ENCODE results near the gene EZR. TPM values are rescaled to one million over a fixed set of nuclear protein-coding genes. Genes with fewer than 3 reads are reported as not detected.

Gene EZR
- total and polyA plus RNA-seq, 2 experiments from 2014 or later: 399 to 623 TPM

- peak overlapping the region; percentile 6 for H3K4me3 ChIP-seq
- no peak overlapping the region for H2AFZ ChIP-seq
- H3K4me2 ChIP-seq: peak overlapping the region; percentile 69
- 47% methylated on average over 5 of the region's 5 CpGs for WGBS (ENCODE audit: low lambda C conversion rate, missing lambda C conversion rate)
- no peaks in the 10 kb centered on the region for H3K27me3 ChIP-seq
- peaks cover 63% of the 10 kb centered on the region for H3K4me1 ChIP-seq (ENCODE audit: insufficient read depth)
- peaks cover 5% of the 10 kb centered on the region for H3K36me3 ChIP-seq (replicated peaks; ENCODE audit: insufficient read depth, low read depth)
- peaks cover 94% of the 10 kb centered on the region for H3K79me2 ChIP-seq
- H3K9me3 ChIP-seq (ENCODE audit: low read depth): no peaks in the 10 kb centered on the region
- no peak for TF ChIP-seq EZH2phosphoT487 (IDR thresholded peaks at IDR 0.05; ENCODE audit: low read depth, severe bottlenecking, unreplicated experiment)
- TF ChIP-seq EZH2 (IDR thresholded peaks at IDR 0.05; ENCODE audit: borderline replicate concordance): no peak
- no peak for TF ChIP-seq CTCF (IDR thresholded peaks at IDR 0.05; ENCODE audit: poor library complexity)
- H3K9me2 ChIP-seq (replicated peaks; ENCODE audit: insufficient read depth): no peaks in the 10 kb centered on the region
- peaks cover 94% of the 10 kb centered on the region for H4K20me1 ChIP-seq (ENCODE audit: insufficient read depth, poor library complexity, severe bottlenecking)
- no peak for DNase-seq (ENCODE audit: low spot score)
- peak overlapping the region; percentile 80 for H3K27ac ChIP-seq
Measured at GRCh38 chr6:158803733-158804143, 15.4 kb downstream of the EZR start.

- no peaks in the 10 kb centered on the region for H3K9me2 ChIP-seq (replicated peaks; ENCODE audit: insufficient read depth)
- TF ChIP-seq EZH2 (IDR thresholded peaks at IDR 0.05; ENCODE audit: borderline replicate concordance): no peak
- TF ChIP-seq EZH2phosphoT487 (IDR thresholded peaks at IDR 0.05; ENCODE audit: low read depth, severe bottlenecking, unreplicated experiment): no peak
- no peak for TF ChIP-seq CTCF (IDR thresholded peaks at IDR 0.05; ENCODE audit: poor library complexity)
- H3K27ac ChIP-seq: peak overlapping the region; percentile 70
- no peak overlapping the region for H3K4me2 ChIP-seq
- peaks cover 94% of the 10 kb centered on the region for H3K79me2 ChIP-seq
- H3K4me1 ChIP-seq (ENCODE audit: insufficient read depth): peaks cover 64% of the 10 kb centered on the region
- no peaks in the 10 kb centered on the region for H3K9me3 ChIP-seq (ENCODE audit: low read depth)
- H4K20me1 ChIP-seq (ENCODE audit: insufficient read depth, poor library complexity, severe bottlenecking): peaks cover 94% of the 10 kb centered on the region
- peak; percentile 58 for DNase-seq (ENCODE audit: low spot score)
- 79% methylated on average over 7 of the region's 7 CpGs for WGBS (ENCODE audit: low lambda C conversion rate, missing lambda C conversion rate)
- H3K36me3 ChIP-seq (replicated peaks; ENCODE audit: insufficient read depth, low read depth): peaks cover 5% of the 10 kb centered on the region
- H3K27me3 ChIP-seq: no peaks in the 10 kb centered on the region
- H2AFZ ChIP-seq: no peak overlapping the region
- no peak overlapping the region for H3K4me3 ChIP-seq
Measured at GRCh38 chr6:158801655-158802294, 17.4 kb downstream of the EZR start.

GRCh38 chr6:158799051-158799792 is 19.9 kb downstream of the EZR start:
- Histone ChIP-seq H2AFZ (no peak overlapping the region), H3K79me2 (peaks cover 97% of the 10 kb centered on the region), H3K4me1 (ENCODE audit: insufficient read depth) (peaks cover 67% of the 10 kb centered on the region), H3K4me3 (no peak overlapping the region), H3K4me2 (peak overlapping the region; percentile 32), H3K27me3 (no peaks in the 10 kb centered on the region), H3K27ac (peak overlapping the region; percentile 53), H4K20me1 (ENCODE audit: insufficient read depth, poor library complexity, severe bottlenecking) (peaks cover 96% of the 10 kb centered on the region), H3K36me3 (replicated peaks; ENCODE audit: insufficient read depth, low read depth) (no peaks in the 10 kb centered on the region), H3K9me3 (ENCODE audit: low read depth) (no peaks in the 10 kb centered on the region), H3K9me2 (replicated peaks; ENCODE audit: insufficient read depth) (no peaks in the 10 kb centered on the region)
- WGBS (ENCODE audit: low lambda C conversion rate, missing lambda C conversion rate): 35% methylated on average over 11 of the region's 11 CpGs
- TF ChIP-seq CTCF (IDR thresholded peaks at IDR 0.05; ENCODE audit: poor library complexity) (peak; percentile 7), EZH2 (IDR thresholded peaks at IDR 0.05; ENCODE audit: borderline replicate concordance) (no peak)
- peak; percentile 61 for DNase-seq (ENCODE audit: low spot score)
